GM18505 (cell line): ENCODE data around the gene GOLPH3.
"Not testable (repeated sequence)": the region's sequence is repeated elsewhere in the genome, so short reads cannot be mapped to it uniquely, and the experiment has no call there.

Source experiments
- ATAC-seq: cut with Tn5 transposase; IDR thresholded peaks from one replicate; pipeline ENCODE4 v1.9.1; 2021; ENCODE audit not compliant: unreplicated experiment
- POLR2A ChIP-seq: IDR thresholded peaks from 4 replicates; pipeline ENCODE4 v1.6.1; 2011; ENCODE audit warnings: borderline replicate concordance; ENCODE audit not compliant: insufficient read depth, insufficient read length; ENCODE audit errors: extremely low read depth

The GOLPH3 gene

GRCh38 chr5:32135086-32135485, 39.0 kb downstream of the GOLPH3 start:
- no peak for ATAC-seq
- TF ChIP-seq POLR2A: no peak

GRCh38 chr5:32132757-32133156, 41.4 kb downstream of the GOLPH3 start:
- ATAC-seq: no peak
- TF ChIP-seq POLR2A: no peak

- no peak for ATAC-seq
- no peak for TF ChIP-seq POLR2A
Measured at GRCh38 chr5:32131604-32132003, 42.5 kb downstream of the GOLPH3 start.

GRCh38 chr5:32130865-32131264, 43.3 kb downstream of the GOLPH3 start:
- TF ChIP-seq POLR2A: no peak
- no peak for ATAC-seq

- no peak for TF ChIP-seq POLR2A
- no peak for ATAC-seq
Measured at GRCh38 chr5:32129074-32129598, 45.0 kb downstream of the GOLPH3 start.

GRCh38 chr5:32127711-32128110, 46.4 kb downstream of the GOLPH3 start:
- TF ChIP-seq POLR2A: no peak
- ATAC-seq: no peak

GRCh38 chr5:32126691-32127090, 47.4 kb downstream of the GOLPH3 start:
- no peak for TF ChIP-seq POLR2A
- ATAC-seq: no peak

GRCh38 chr5:32123889-32124676, 50.0 kb downstream of the GOLPH3 start:
- TF ChIP-seq POLR2A: no peak
- ATAC-seq: no peak

- ATAC-seq: no peak
- TF ChIP-seq POLR2A: no peak
Measured at GRCh38 chr5:32123058-32123805, 50.9 kb downstream of the GOLPH3 start.

GRCh38 chr5:32118922-32119321, 55.2 kb downstream of the GOLPH3 start:
- ATAC-seq: not testable (repeated sequence)

GRCh38 chr5:32116574-32117313, 57.4 kb downstream of the GOLPH3 start:
- no peak for ATAC-seq

GRCh38 chr5:32115985-32116384, 58.1 kb downstream of the GOLPH3 start:
- no peak for ATAC-seq
- TF ChIP-seq POLR2A: no peak

More at GRCh38 chr5:32116574-32117313, 57.4 kb downstream of the GOLPH3 start:
- no peak for TF ChIP-seq POLR2A

GRCh38 chr5:32110111-32110696, 63.9 kb downstream of the GOLPH3 start:
- TF ChIP-seq POLR2A: no peak
- no peak for ATAC-seq
